A204.1 (cell line): ENCODE results near the gene MOXD1.
"Not testable (repeated sequence)": the region's sequence is repeated elsewhere in the genome, so short reads cannot be mapped to it uniquely, and the experiment has no call there.

Source experiments
- FAIRE-seq: peaks from 2 replicates; lab custom pipeline; 2012; peaks lifted over from hg19 to GRCh38; lab: Jason Lieb, UNC

MOXD1 gene

DNA sequence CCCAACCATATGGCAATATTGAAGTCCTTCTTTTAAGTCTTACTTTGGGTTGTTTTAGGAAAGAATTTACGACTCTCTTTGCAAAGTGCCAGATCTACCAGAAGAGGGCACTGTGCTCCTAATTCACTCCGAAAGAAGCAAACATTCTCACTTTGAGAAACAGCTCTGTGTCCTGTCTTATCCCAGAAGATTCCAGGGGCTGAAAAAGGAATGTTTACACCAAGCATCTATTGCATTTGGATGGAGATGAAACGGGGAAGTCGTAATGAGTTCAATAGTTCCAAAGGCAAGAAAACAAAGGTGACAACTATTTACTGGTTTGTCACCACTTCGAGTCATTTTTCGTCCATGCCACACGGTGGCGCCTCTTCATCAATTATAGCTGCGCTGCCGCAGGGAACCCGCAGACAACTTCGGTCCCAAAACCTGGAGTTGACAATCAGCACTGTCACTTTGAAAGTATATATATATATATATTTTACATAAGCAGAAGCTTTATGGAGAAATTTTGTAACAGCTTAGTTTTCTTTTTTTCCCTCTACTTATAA is 121.6 kb downstream of the MOXD1 start:
- FAIRE-seq, result peak; percentile 89

- FAIRE-seq, result no peak
These were observed 126.0 kb downstream of the MOXD1 start for GRCh38 chr6:132275066-132275970.

DNA sequence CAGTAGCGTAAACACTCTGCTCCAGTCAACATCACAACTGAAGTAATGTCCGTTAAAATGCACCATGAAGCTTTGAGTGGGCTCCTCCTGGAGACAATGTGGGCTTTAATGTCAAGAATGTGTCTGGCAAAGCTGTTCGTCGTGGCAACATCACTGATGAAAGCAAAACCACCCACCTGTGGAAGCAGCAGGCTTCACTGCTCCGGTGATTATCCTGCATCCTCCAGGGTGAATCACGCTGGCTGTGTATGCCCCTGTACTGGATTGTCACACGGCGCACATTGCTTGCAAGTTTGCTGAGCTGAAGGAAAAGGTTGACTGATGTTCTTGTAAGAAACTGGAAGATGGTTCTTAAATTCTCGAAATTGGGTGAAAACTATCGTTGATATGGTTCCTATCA is 128.5 kb downstream of the MOXD1 start:
- no peak for FAIRE-seq

DNA sequence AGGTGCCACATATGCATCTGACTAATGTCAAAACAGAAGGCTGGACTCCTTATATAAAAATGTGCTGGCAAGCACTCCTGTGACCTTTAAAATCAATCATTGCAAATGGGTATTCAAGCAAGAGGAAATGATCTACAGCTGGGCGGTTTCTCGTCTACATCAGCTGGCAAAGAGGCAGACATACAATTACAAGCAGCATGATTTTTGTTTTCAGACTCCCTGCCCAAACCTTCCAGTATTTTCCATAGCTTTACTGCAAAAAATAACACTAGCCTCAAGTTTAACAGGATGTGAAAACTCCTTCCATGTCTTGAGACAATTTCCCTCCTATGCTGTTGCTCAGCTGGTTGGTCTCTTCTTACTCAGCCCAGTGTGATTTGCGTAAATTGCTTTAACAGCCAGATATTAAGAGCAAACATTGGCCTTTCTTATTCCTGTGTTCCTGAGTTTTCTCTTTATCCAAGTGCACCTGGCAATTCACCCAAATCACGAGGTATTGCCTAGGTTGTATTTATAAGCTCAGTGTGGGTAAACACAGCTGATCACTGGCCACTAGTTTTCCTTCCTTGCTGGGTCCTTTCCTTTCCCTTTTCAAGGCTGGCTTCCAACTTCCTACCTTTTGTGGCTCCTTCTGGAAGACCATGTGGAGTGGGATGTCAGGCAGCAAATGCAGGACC is 130.4 kb downstream of the MOXD1 start:
- no peak for FAIRE-seq

- not testable (repeated sequence) for FAIRE-seq
These were observed 132.6 kb downstream of the MOXD1 start for GRCh38 chr6:132268666-132269065.

DNA sequence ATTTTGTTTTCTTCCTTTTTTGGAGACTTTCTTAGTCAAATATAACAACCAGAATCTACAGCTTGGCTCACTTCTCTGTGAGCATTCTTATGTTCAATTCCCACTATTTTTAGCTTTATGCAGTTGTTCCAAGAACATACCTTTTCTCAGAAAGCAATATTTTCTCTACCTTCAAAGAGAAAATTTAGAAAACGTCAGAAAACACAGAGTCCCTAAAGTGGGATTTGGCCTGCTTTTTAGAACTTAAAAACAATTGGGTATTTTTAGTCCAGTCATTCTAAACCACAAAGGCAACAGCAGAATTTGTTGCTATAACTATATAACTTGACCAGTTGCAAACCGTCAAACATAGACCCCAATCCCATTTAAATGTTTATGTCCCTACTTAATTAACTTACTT is 133.1 kb downstream of the MOXD1 start:
- no peak for FAIRE-seq

DNA sequence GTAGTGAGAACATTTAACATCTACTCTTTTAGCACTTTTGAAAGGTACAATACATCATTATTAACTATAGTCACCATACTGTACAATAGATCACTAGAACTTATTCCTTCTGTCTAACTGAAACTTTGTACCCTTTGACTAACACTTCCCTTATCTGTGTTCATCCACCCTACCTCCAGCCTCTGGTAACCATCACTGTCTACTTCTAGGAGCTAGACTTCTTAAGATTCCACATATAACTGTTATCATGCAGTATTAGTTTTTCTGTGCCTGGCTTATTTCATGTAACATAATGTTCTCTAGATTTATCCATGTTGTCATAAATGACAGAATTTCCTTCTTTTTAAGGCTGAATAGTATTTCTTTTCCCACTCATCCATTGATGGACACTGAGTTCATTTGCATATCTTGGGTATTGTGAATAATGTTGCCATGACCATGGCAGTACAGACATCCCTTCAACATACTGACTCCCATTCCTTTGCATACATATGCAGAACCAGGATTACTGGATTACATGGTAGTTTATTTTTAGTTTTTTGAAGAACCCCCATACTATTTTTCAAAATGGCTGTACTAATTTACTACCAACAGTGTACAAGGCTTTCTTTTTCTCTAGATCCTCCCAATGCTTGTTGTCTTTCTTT is 135.7 kb downstream of the MOXD1 start:
- no peak for FAIRE-seq

DNA sequence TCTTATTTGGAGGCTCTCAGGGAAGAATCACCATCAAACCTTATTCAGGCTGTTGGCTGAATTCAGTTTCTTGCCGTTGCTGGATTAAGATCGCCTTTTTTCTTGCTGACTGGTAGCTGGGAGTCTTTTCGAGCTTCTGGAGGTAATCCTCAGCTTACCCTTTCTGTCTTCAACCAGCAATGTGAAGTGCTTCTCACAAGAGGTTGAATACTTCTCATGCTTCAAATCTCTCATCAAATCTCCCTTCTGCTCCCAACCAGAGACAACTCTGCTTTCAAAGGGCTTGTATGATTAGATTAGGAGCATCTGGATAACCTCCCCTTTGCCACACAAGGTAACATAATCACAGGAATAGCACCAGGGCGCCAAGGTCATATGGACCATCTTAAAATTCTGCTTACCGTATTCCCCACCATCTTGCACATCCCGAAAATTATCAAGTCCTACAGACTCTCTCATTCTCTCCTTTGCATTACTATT is 137.2 kb downstream of the MOXD1 start:
- no peak for FAIRE-seq

DNA sequence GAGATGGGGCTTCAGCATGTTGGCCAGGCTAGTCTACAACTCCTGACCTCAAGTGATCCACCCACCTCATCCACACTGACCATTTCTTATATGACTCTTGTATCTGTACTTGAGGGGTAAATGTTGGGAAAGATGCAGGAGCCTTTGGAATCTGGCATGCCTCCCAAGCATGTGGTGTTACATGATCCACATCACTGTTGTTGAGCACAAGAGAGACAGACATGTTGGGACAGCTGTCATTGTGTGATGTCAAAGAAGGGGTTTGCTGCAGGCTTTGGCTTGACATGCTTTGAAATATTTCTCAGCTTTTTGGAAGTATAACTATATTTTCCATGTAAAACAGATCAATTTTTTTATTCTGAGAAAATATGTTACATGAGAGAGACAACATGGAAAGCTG is 139.9 kb downstream of the MOXD1 start:
- FAIRE-seq, result no peak

GRCh38 chr6:132259070-132259469 is 142.2 kb downstream of the MOXD1 start:
- no peak for FAIRE-seq

- no peak for FAIRE-seq
These were observed 143.7 kb downstream of the MOXD1 start for GRCh38 chr6:132257561-132257960.

GRCh38 chr6:132256457-132256856 is 144.8 kb downstream of the MOXD1 start:
- FAIRE-seq, result no peak

DNA sequence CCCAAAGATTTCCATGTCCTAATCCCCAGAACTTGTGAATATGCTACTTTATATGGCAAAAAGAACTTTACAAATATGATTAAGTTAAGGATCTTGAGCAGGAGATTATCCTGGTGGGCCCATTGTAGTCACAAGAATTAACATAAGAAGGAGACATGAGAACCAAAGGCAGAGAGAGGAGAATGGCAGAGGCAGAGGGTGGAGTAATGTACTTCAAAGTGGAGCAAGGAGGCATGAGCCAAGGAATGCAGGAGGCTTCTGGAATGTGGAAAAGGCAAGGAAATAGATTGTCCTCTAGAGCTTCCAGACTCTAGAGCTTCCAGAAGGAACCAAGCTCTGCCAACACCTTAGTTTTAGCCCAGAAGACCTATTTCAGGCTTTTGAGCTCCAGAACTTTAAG is 147.4 kb downstream of the MOXD1 start:
- no peak for FAIRE-seq

DNA sequence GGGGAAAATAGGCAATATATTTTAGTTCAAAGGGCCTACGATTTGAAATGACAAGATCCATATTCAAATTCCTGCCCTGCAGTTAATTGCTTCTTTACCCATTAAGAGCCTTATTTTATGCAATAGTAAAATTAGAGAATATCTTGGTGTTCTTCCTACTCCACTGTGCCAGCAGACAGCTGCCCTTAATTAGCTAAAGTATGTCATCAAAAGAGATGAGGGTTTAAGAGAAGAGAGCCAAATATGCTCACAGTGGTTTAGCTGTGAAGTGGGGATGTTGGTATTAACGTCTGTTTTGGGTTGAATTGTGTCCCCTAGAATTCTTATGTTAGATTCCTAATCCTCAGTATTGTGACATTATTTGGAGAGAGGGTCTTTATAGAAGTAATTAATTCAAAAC is 148.1 kb downstream of the MOXD1 start:
- FAIRE-seq, result no peak

GRCh38 chr6:132252113-132252512 is 149.2 kb downstream of the MOXD1 start:
- no peak for FAIRE-seq

GRCh38 chr6:132251711-132252110 is 149.6 kb downstream of the MOXD1 start:
- FAIRE-seq, result no peak

GRCh38 chr6:132247381-132248159 is 153.7 kb downstream of the MOXD1 start:
- no peak for FAIRE-seq

DNA sequence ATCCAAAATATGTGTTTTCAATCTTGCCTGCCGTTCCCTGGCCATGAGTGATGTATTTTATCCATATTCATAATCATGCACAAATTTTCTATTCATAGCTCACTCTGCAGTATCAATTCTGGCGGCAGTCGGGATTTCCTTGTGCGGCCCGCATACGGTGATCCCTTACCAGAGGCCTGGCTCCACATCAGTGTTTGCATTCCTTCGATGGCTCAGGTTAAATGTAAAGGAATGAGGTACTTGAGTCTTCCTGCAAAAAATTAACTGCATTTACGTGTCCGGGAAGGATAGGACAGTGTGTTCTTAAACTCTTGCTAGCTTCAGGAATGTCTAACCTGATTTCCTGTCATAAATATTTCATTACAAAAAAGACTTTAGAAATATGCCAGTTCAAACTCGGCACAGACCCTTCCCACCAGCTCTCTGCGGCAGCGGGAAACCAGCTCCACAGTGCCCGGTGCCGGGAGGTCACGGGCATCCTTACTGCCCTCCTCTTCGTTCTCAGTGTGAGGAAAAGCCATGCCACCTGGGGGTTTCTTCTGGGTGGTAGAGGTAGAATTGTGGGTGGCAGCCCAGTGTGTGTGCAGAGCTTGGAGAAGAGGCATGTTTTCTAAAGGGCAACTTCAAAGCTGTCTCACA is 154.5 kb downstream of the MOXD1 start:
- FAIRE-seq, result no peak

DNA sequence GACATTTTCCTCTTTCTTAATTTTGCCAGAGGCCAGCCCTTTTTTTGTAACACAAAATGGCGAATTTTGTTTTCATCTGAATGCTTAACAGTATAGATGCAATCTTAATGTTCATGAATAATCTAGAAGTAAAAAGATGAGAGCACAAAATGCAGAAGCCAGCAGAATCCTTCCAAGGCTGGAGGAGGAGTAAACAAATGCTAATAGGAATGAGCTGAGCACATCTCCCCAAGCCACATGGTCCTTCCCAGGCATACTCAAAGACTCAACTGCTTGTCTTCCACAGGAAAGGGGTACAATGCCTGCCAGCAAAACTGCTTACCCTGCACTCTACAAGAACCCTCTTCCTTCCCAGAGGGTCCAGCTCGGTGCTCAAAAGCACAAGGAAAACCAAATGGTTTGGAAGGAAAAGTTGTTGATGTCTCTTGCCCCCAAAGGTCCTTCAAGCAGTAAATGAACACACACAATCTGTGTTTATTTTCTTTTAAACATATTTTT is 155.1 kb downstream of the MOXD1 start:
- FAIRE-seq, result no peak
